Activated naive CD4-positive, alpha-beta T cell treated with anti-CD3 and anti-CD28 coated beads for 36 hours (primary cell): ENCODE results near the gene OSM. TPM values are rescaled to one million over a fixed set of nuclear protein-coding genes. Genes with fewer than 3 reads are reported as not detected.

Experiments used
- CTCF ChIA-PET: fragments of 350-600 bp; sonication (Branson Sonifier 250); formaldehyde crosslinking; loops from one replicate; lab custom pipeline; 2021; ENCODE audit warnings: antibody characterized with exemption; lab: Charles Lee
- DNase-seq: peaks from one replicate; pipeline ENCODE4 v3.0.0-alpha.2; 2020
- H3K27ac Mint-ChIP-seq: one replicate; pipeline ENCODE4 v1.8.0; 2021; ENCODE audit warnings: mild to moderate bottlenecking, mixed read lengths
- H3K27me3 Mint-ChIP-seq: one replicate; pipeline ENCODE4 v1.8.0; 2021; ENCODE audit warnings: low read depth, mixed read lengths
- H3K36me3 Mint-ChIP-seq: one replicate; pipeline ENCODE4 v1.8.0; 2021; ENCODE audit warnings: low read depth, mixed read lengths
- H3K4me1 Mint-ChIP-seq: one replicate; pipeline ENCODE4 v1.8.0; 2021; ENCODE audit warnings: low read depth, mixed read lengths
- H3K4me3 Mint-ChIP-seq: one replicate; pipeline ENCODE4 v1.8.0; 2021; ENCODE audit warnings: mild to moderate bottlenecking, moderate library complexity, mixed read lengths
- H3K9me3 Mint-ChIP-seq: one replicate; pipeline ENCODE4 v1.8.0; 2021; ENCODE audit warnings: mixed read lengths
- intact Hi-C: fragments of 100-400 bp; cut with micrococcal nuclease; formaldehyde crosslinking; loops from one replicate; pipeline ENCODE4 v1.15.1; 2023
- total RNA-seq, 2 experiments: library from RNA; stranded (reverse); gene quantifications; one replicate each; pipeline ENCODE4 v1.2.3, GENCODE V29; 2021

OSM gene
- total RNA-seq, 2 experiments from 2014 or later, result 8.9 to 11.2 TPM

DNA sequence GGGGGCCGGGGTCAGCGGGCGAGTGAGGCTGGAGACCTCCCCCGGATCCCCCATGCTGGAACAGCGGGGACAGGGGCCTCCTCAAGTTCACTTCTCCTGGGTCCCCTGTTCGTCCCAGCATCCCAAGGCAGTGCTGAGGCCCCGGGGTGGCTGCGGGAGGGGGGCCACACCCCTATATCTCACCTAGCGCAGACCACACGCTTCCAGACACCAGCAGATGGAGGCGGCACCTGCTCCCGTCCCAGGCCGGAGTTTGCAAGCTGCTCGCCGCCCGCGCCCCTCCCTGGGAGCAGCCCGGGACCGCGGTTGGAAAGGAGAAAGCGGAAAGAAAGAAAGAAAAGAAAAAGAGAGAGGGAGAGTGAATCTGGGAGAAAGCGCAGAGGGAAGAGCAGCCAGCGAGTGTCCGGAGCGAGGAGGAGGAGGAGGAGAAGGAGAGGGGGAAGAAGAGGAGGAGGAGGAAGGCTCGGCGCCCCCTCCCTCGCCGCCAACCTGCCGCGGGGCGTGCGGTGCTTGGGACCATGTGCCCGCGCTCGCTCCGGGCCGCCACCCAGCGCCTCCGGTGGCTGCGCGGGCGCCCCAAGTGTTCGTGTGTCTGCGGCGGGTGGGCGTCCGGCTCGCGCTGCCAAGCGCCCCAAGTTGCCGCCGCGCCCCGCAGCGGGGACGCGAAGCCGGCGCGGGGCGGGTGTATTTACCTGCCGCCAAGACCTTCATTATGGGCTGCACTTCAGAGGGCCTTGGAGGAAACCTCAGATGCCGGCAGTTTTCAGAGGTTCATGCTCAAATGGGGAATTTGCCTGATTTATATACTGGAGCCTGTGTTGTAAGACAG, 20.5 kb downstream of the OSM start, which contains the start of gene LIF:
Gene LIF (minus strand): TSS at position 775 of the 829 bp plus-strand sequence. CDS start 64 bp downstream, at position 711.
- Mint-ChIP-seq H3K36me3 (peaks cover 46% of the 10 kb centered on the region), H3K27ac (peak within 1 kb of the TSS; percentile 99), H3K27me3 (no peaks in the 10 kb centered on the region), H3K4me3 (peak within 1 kb of the TSS; percentile 98), H3K9me3 (no peaks in the 10 kb centered on the region), H3K4me1 (peaks cover 69% of the 10 kb centered on the region)
- CTCF ChIA-PET, result interaction anchor here (0.9 to 1.0 kb wide), 2 partner anchors 25 to 57 kb away, joined by 3 read pairs; no protein-coding TSS in a partner anchor
- intact Hi-C loops, result loop anchor here (1.0 kb wide), 5 partner anchors 21 to 79 kb away; no protein-coding TSS in a partner anchor
- peak; percentile 75 for DNase-seq

DNA sequence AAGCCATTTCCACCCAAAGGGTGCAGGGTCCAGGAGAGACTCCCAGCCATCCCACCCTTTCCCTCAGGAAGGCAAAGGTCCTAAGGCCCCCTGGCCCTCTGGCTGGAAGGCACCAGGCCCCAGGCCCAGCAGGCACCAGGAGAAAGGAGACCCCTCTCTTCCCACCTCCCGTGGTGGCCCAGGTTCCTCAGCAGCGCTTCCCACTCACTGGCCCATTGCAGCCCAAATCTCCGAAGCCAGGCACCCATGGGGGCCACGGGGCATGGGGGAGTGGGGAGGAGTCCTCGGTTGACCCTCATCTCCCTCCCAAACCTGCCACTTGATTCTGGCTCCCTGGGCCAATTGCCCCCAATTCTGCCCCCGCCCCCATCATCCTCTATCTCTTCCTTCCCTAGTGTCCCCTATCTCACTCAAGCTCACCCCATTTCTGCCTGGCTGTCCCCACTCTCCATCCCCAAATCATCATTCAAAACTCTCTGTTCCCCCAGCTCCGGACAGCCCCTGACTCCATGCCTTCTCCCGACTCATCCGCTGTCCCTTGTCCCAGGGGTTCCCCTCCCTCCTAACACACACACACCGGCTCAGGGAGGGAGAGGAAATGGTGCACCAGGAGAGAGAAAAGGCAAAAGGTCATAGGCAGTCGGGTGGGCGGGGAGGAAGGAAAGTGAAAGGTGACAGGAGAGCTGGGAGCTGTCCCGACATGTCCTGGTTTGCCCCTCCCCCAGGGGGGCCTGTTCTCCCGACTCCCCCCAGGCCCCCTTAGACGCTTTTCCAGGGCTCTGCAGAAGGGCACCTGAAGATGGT, 21.3 kb downstream of the OSM start:
- DNase-seq, result peak; percentile 75
- H3K27ac Mint-ChIP-seq, result peak overlapping the region; percentile 99
- peak overlapping the region; percentile 98 for H3K4me3 Mint-ChIP-seq
- intact Hi-C loops, result loop anchor here (1.0 kb wide), 1 partner anchor 24 kb away; no protein-coding TSS in a partner anchor
- CTCF ChIA-PET, result interaction anchor here (0.9 to 1.6 kb wide), 2 partner anchors 56 to 67 kb away, joined by 3 to 4 read pairs; no protein-coding TSS in a partner anchor
- peaks cover 70% of the 10 kb centered on the region for H3K4me1 Mint-ChIP-seq
- H3K27me3 Mint-ChIP-seq, result no peaks in the 10 kb centered on the region
- no peaks in the 10 kb centered on the region for H3K9me3 Mint-ChIP-seq
- peaks cover 50% of the 10 kb centered on the region for H3K36me3 Mint-ChIP-seq

DNA sequence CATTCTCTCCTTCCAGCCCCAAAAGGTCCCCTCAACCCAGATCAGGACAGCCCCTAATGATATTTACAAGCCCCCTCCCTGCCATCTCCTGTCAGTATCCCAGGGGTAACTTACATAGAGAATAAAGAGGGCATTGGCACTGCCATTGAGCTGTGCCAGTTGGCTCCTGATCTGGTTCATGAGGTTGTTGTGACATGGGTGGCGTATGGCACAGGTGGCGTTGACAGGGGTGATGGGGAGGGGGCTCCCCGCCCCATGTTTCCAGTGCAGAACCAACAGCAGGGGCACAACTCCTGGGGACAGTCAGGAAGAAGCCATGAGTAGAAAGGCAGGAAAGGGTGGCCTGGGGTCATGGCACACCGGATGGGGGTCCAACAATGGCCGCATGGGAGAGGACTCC, 22.0 kb downstream of the OSM start:
- no peak for DNase-seq
- peaks cover 65% of the 10 kb centered on the region for H3K4me1 Mint-ChIP-seq
- peaks cover 52% of the 10 kb centered on the region for H3K36me3 Mint-ChIP-seq
- H3K27ac Mint-ChIP-seq, result peak overlapping the region; percentile 99
- H3K4me3 Mint-ChIP-seq, result peak overlapping the region; percentile 98
- no peaks in the 10 kb centered on the region for H3K9me3 Mint-ChIP-seq
- CTCF ChIA-PET, result interaction anchor here (1.6 kb wide), 1 partner anchor 66 kb away, joined by 4 read pairs; no protein-coding TSS in a partner anchor
- H3K27me3 Mint-ChIP-seq, result no peaks in the 10 kb centered on the region
- intact Hi-C loops, result loop anchor here (1.0 kb wide), 1 partner anchor 23 kb away; no protein-coding TSS in a partner anchor

DNA sequence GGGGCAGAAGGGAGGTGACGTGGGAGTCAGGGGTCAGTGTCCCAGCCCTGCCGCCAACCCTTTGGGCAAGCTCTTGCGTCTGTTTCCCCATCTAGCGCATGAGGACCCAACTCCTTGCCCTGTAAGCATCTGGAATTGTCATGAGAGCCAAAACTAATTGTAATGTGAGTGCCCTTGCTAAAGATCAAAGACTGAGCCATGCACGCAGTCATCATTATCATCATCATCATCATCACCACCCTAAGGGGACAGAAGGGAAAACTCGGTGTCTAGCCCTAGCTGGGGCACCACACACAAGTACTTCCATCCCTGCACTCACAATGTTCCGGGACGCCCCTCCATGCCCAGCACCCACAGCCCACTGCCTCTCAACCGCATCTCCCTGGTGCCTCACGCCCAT, 22.6 kb downstream of the OSM start:
- Mint-ChIP-seq H3K36me3 (peaks cover 52% of the 10 kb centered on the region), H3K27me3 (no peaks in the 10 kb centered on the region), H3K4me3 (peak overlapping the region; percentile 98), H3K27ac (peak overlapping the region; percentile 99), H3K9me3 (no peaks in the 10 kb centered on the region), H3K4me1 (peaks cover 62% of the 10 kb centered on the region)
- CTCF ChIA-PET, result interaction anchor here (0.9 to 1.6 kb wide), 2 partner anchors 66 to 136 kb away, joined by 4 read pairs; no protein-coding TSS in a partner anchor
- intact Hi-C loops, result no loop called here
- no peak for DNase-seq

DNA sequence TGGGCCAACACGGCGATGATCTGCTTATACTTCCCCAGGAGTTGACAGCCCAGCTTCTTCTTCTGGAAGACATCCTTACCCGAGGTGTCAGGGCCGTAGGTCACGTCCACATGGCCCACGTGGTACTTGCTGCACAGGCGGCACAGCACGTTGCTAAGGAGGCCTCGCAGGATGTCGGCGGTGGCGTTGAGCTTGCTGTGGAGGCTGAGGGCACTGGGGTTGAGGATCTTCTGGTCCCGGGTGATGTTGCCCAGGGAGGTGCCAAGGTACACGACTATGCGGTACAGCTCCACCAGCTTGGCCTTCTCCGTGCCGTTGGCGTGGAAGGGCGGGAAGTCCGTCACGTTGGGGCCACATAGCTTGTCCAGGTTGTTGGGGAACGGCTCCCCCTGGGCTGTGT, 23.0 kb downstream of the OSM start:
- CTCF ChIA-PET, result interaction anchor here (0.9 kb wide), 1 partner anchor 136 kb away, joined by 4 read pairs; no protein-coding TSS in a partner anchor
- H3K9me3 Mint-ChIP-seq, result no peaks in the 10 kb centered on the region
- H3K27me3 Mint-ChIP-seq, result no peaks in the 10 kb centered on the region
- peak overlapping the region; percentile 98 for H3K4me3 Mint-ChIP-seq
- peaks cover 52% of the 10 kb centered on the region for H3K36me3 Mint-ChIP-seq
- DNase-seq, result no peak
- peak overlapping the region; percentile 99 for H3K27ac Mint-ChIP-seq
- H3K4me1 Mint-ChIP-seq, result peaks cover 61% of the 10 kb centered on the region
- intact Hi-C loops, result no loop called here

DNA sequence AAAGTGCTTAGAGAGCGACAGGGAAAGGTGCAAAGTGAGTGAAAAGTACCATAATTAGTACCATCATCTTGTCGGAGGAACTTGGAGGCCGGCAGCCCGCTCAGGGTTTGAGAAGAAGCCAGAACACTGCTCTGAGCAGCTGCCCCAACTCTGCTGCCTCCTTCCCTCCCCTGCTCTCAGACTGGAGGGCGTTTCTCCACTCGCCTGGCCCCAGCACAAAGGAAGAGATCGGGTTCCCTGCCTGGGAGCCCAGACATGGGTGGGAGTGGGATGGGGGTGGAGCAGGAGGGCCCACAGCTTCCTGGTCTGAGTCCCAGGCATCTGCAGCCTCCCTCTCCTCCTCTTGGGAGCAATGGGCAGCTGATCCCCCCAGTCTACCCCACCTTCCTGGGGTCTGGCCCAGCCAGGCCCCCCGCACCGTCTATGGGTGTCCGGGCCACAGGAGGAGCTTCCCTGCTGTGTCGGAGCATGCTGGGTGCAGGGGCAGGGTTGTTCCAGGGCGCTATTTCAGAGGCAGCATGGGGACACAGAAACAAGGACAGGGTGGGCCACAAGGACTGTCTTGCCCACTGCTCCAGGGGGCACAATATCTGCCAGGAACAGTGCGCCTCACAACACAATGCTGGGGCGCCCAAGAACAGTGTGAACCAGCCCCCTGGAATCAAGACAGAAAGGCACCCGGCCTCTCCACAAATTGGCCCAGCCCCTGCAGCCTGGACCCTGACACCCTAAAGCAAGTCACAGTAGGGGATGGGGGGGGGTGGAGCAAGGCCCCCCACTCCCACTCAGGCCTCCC, 24.9 kb downstream of the OSM start:
- peak overlapping the region; percentile 99 for H3K27ac Mint-ChIP-seq
- CTCF ChIA-PET, result no interaction called here
- peak overlapping the region; percentile 29 for H3K4me3 Mint-ChIP-seq
- H3K9me3 Mint-ChIP-seq, result no peaks in the 10 kb centered on the region
- peaks cover 43% of the 10 kb centered on the region for H3K4me1 Mint-ChIP-seq
- no peak for DNase-seq
- H3K36me3 Mint-ChIP-seq, result peaks cover 52% of the 10 kb centered on the region
- H3K27me3 Mint-ChIP-seq, result no peaks in the 10 kb centered on the region
- intact Hi-C loops, result no loop called here

DNA sequence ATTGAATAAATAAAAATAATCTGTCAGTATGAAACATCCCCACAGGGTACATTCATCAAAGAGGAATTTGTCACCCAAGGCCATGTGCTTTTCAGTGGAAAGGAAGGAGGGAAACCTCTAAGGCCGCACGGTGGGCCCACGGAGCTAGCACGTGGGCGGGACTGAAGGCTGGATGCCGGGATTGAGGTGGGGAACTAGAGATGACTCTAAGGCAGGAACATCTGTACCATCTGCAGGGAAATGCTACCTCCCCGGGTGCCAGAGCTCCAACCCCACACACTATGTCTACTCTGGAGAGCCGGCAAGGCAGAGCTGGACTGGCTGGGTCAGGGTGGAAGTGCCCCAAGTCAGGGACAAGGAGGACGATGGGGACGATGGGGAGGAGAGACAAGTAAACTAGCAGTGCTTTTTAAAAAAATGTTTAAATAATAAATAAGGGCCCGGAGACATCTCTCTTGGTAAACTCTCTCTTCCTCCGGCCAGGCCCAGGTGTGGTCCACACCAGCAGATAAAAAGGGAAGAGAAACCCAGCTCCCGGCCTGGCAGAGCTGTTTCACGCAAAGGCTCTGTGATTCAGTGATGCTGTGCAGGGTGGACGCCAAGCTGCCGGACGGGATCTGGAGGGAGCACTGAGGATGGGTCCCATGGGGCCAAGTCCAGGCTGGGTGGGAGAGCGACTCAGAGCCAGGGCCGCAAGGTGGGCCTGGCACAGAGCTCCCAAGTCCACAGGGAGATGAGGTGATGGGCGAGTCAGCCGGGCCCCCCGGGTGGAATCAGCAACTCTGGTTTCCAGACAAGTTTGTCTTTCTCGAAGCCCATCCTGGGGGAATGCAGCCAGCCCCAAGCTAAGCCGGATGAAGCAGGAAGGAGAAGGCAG, 25.9 kb downstream of the OSM start:
- no peak for DNase-seq
- Mint-ChIP-seq H3K4me3 (peak overlapping the region; percentile 29), H3K27ac (peak overlapping the region; percentile 46), H3K27me3 (no peaks in the 10 kb centered on the region), H3K4me1 (peaks cover 41% of the 10 kb centered on the region), H3K9me3 (no peaks in the 10 kb centered on the region), H3K36me3 (peaks cover 45% of the 10 kb centered on the region)
- CTCF ChIA-PET, result interaction anchor here (0.7 kb wide), 1 partner anchor 134 kb away, joined by 3 read pairs; no protein-coding TSS in a partner anchor
- intact Hi-C loops, result no loop called here

DNA sequence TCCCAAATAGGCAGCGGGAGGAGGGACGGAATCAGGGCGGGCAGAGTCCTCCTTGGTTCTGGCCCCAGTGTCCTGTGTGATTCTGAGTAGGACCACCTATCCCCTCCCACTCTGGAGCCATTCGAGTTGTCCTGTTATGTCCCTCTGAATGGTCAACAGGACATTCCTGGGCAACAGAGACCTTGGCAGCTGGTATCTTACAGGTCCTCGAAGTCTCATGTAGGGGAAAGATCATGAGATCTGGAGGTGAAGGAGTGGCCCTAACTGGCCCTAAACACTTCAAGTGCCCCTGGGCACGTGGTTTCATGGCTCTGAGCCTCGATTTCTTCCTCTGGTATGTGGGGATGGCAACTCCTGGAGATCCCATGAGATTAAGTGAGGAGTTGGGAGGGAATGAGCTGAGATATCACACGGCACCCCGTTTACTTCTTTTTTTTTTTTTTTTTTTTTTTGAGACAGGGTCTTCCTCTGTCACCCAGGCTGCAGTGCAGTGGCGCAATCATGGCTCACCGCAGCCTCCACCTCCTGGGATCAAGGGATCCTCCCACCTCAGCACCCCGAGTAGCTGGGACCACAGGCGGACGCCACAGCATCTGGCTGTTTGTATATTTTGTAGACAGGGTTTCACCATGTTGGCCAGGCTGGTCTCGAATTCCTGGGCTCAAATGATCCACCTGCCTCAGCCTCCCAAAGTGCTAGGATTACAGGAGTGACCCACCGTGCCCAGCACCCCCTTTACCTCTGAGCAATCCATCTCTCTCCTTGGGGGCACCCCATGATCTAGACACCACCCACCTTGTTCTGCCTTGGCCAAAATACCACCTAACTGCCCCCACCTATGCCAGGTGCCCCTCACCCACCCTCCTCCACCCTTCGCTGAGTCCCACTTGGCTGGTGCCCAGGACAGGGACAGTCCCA, 26.9 kb downstream of the OSM start:
- peak overlapping the region; percentile 39 for H3K27ac Mint-ChIP-seq
- H3K4me1 Mint-ChIP-seq, result peaks cover 36% of the 10 kb centered on the region
- H3K36me3 Mint-ChIP-seq, result peaks cover 35% of the 10 kb centered on the region
- H3K9me3 Mint-ChIP-seq, result no peaks in the 10 kb centered on the region
- no peak overlapping the region for H3K4me3 Mint-ChIP-seq
- CTCF ChIA-PET, result interaction anchor here (0.5 to 1.1 kb wide), 2 partner anchors 15 to 39 kb away, joined by 3 read pairs; no protein-coding TSS in a partner anchor
- H3K27me3 Mint-ChIP-seq, result no peaks in the 10 kb centered on the region
- intact Hi-C loops, result no loop called here
- DNase-seq, result no peak

DNA sequence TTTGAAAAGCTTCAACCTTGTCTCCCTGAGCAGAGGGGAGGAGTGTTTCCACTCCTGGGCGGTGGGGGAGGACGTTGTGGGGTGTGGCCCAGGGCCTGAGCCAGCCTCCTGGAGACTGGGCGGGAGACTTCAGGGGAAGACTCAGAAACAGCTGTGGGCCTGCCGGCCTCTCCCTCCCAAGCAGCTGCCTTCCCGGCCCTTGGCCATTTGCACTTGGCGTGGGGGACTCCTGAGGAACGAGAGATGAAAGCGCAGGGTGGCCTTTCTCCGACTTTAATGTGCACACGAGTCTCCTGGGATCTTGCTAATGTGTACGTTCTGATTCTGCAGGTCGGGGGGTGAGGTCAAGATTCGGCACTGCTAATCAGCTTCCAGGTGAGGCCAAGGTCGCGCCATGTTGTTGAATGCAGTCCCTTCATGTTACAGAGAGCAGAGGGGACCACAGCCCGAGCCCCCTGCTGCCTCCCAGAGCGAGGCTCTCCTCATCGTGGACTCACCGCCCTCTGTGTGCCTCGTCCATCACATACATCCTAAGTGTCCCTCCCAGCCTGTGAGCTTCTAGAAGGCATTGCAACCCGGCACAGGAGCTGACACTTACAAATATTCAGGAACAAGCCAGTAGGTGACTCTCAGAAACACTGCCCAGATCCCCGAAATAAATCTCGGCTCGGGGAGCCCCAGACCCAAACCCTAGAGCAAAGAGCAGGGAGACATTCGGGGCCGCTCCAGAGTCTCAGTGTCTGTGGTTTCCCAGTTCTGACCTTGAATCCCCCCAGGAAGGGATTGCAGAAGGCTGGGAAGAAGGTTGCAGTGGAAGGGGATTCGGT, 27.8 kb downstream of the OSM start:
- intact Hi-C loops, result no loop called here
- CTCF ChIA-PET, result interaction anchor here (0.5 to 1.1 kb wide), 3 partner anchors 14 to 127 kb away, joined by 3 to 4 read pairs (median 3); no protein-coding TSS in a partner anchor
- Mint-ChIP-seq H3K27ac (no peak overlapping the region), H3K36me3 (peaks cover 26% of the 10 kb centered on the region), H3K4me3 (no peak overlapping the region), H3K27me3 (no peaks in the 10 kb centered on the region), H3K4me1 (peaks cover 28% of the 10 kb centered on the region), H3K9me3 (no peaks in the 10 kb centered on the region)
- no peak for DNase-seq
